GOT3 (cell line): ENCODE measurements around the gene NYAP2.

Experiments used
- DNase-seq: peaks from one replicate; lab custom pipeline; 2025; ENCODE audit warnings: mixed read lengths; lab: John Stamatoyannopoulos, UW

Gene NYAP2

DNA sequence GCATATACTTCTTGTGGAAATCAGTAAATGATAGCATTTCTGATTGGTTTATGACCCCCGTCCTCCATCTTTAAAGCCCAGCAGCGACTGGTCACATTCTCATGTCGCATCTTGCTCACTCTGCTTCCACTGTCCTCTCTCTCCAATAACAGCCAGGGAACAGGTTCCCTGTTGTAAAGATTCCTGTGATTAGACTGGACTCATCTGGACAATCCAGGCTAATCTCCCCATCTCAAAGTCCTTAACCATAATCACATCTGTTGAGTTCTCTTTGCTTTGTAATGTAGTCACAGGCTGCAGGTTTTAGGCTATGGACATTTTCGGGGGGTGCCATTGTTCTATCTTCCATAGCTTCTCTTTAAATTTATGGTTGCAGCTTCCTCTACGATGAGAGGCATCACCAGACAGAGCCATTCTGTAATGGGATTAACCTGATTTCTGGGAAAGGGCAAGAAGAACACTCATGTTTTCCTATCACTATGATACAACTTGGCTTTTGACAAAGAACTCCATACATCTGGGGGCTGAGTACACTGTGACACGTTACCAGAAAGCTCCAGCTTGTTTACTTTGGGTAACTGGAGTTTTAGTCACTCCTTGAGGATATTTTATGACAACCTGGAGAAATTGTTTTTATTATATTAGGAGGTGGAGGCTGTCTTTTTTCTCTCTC is 159.0 kb downstream of the NYAP2 start:
- DNase-seq, result no peak

GRCh38 chr2:225559072-225559415 is 159.5 kb downstream of the NYAP2 start:
- DNase-seq, result no peak

DNA sequence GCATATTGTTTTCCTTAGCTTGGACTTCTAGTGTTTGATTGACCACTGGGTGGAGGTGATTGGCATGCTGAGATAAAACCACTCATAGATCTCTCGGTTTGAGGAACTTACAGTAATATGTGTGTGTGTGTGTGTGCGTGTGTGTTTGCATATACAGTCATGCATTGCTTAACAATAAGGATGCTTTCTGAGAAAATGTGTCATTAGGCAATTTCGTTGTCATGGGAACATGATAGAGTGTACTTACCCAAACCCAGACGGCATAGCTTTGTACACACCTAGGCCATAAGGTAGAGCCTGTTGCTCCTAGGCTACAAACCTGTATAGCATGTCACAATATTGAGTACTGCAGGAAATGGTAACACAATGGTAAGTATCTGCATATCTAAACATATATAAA is 167.3 kb downstream of the NYAP2 start:
- no peak for DNase-seq

GRCh38 chr2:225569995-225570394 is 170.5 kb downstream of the NYAP2 start:
- no peak for DNase-seq

GRCh38 chr2:225573603-225574002 is 174.1 kb downstream of the NYAP2 start:
- DNase-seq, result no peak

GRCh38 chr2:225574582-225575138 is 175.2 kb downstream of the NYAP2 start:
- DNase-seq, result no peak

GRCh38 chr2:225581135-225581534 is 181.6 kb downstream of the NYAP2 start:
- DNase-seq, result no peak

GRCh38 chr2:225581906-225582305 is 182.4 kb downstream of the NYAP2 start:
- DNase-seq, result no peak

DNA sequence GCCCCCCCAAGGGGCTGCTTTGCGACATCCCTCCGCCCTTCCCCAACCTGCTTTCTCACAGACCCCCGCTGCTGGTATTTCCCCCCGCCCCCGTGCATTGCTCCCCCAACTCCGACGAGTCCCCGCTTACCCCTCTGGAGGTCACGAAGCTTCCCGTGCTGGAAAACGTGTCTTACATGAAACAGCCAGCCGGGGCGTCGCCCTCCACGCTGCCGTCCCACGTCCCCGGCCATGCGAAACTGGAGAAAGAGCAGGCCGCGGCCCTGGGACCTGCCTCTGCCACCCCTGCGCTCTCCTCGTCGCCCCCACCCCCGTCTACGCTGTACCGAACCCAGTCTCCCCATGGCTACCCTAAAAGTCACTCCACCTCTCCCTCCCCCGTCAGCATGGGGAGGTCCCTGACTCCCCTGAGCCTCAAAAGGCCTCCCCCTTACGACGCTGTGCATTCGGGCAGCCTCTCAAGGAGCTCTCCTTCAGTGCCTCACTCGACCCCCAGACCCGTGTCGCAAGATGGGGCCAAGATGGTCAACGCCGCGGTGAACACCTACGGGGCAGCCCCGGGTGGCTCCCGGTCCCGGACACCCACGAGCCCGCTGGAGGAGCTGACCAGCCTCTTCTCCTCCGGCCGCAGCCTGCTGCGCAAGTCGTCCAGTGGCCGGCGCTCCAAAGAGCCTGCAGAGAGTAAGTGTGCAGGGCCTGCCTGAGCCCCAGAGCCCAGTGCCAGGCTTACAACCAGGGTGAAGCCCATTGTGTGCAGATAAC is 183.0 kb downstream of the NYAP2 start:
- no peak for DNase-seq

DNA sequence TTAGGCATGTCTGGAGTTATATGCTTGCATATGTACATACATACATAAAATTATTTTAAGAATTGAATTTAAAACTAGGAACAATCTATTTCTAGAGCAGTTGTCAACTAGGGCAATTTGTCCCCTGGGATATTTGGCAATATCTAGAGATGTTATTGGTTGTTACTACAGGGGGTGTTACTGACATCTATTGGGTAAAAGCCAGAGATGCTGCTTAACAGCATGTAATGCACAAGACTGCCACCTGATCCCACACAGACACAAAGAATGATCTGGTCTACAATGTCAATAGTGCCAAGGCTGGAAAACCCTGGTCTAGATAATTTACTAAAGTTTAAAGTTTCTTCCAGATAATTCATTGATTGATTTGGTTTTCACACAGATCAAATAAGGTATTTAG is 185.3 kb downstream of the NYAP2 start:
- no peak for DNase-seq

DNA sequence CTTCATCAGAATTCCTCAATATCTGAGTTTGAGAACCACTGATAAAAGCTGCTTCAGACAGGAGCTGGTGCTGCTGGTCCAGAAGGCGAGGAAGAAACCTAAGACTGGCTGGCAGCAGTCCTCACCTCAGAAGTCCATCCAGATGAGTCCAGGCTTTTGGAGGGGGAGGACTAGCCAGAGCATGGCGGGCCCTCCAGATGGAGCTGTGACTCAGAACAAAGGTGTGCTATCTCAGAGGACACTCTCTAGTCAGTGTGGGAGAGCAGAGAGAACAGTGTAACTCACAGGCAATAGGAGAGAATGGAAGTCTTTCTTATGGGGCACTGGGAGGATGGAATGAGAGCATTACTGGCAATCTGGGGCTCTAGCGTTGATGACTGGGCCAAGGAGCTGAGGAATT is 191.4 kb downstream of the NYAP2 start:
- no peak for DNase-seq

GRCh38 chr2:225597911-225598310 is 198.4 kb downstream of the NYAP2 start:
- no peak for DNase-seq

DNA sequence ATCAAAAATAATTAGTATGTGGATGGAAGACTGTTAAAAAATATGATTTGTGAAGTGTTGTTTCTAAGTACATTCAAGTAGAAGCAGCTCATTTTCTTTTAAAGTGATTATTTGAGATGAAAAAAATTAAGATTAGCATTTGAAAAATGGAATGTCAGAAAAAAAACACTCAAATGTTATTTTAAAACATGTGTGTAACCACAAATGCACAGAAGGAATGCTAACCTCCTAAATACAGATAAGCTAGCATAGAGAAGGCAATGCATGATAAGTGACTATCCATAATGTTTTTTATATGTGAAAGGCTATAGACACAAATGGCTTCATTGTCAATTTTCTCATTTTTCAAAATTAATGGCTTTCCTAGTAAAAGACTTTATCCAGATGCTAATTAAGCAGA is 198.9 kb downstream of the NYAP2 start:
- no peak for DNase-seq

- no peak for DNase-seq
These were observed 199.4 kb downstream of the NYAP2 start for GRCh38 chr2:225598897-225599296.

- DNase-seq, result no peak
These were observed 200.3 kb downstream of the NYAP2 start for GRCh38 chr2:225599856-225600255.

GRCh38 chr2:225600444-225600843 is 200.9 kb downstream of the NYAP2 start:
- DNase-seq, result no peak

DNA sequence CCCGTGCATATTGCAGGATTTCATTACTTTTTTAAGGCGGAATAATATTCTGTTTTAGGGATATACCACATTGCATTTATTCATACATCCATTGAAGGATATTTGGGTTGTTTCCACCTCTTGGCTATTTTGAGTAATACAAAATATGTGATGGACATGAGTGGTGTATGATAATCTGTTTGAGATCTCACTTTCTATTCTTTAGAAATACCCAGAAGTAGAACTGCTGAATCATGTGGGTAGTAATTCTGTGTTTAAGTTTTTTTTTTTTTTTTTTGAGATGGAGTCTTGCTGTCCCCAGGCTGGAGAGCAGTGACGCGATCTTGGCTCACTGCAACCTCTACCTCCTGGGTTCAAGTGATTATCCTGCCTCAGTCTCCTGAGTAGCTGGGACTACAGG is 201.4 kb downstream of the NYAP2 start:
- DNase-seq, result no peak

- DNase-seq, result no peak
These were observed 202.7 kb downstream of the NYAP2 start for GRCh38 chr2:225602205-225602604.

- DNase-seq, result no peak
These were observed 208.6 kb downstream of the NYAP2 start for GRCh38 chr2:225608136-225608535.

- DNase-seq, result no peak
These were observed 213.1 kb downstream of the NYAP2 start for GRCh38 chr2:225612636-225613035.

- no peak for DNase-seq
These were observed 215.4 kb downstream of the NYAP2 start for GRCh38 chr2:225614915-225615314.

GRCh38 chr2:225615514-225615913 is 216.0 kb downstream of the NYAP2 start:
- no peak for DNase-seq

- DNase-seq, result no peak
These were observed 216.9 kb downstream of the NYAP2 start for GRCh38 chr2:225616372-225616771.

DNA sequence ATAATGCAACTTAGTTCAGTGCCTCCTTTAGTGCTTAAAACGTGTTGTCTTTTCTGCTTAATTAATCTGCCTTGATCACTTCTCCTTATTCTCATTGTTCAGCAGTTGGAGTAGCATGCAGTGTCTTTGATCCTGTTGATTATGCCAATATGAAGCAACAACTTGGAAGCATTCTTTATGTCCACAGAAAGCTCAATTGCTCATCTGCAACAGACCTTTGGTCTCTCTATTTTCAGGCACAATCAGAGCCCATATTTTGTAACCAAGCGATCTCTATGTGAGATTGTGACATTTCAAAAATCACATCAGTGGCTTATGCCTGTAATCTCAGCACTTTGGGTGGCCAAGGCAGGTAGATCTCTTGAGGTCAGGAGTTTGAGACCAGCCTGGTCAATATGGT is 217.3 kb downstream of the NYAP2 start:
- DNase-seq, result no peak
